K562 (cell line): ENCODE measurements around the gene PCDHGA7. TPM values are rescaled to one million over a fixed set of nuclear protein-coding genes. Genes with fewer than 3 reads are reported as not detected.

Source experiments
- CTCF ChIP-seq, 3 experiments: IDR thresholded peaks in 2 of 3; conservative IDR thresholded peaks in 1 of 3; 2 replicates each; pipeline ENCODE4 v1.5.1; 2011 to 2012; ENCODE audit warnings: low read length in 3 of 3, mild to moderate bottlenecking in 3 of 3, control low read depth in 2 of 3, improper control_type of control experiment in 1 of 3, inconsistent platforms in 1 of 3, low read depth in 1 of 3, mixed read lengths in 1 of 3, moderate library complexity in 1 of 3; ENCODE audit not compliant: insufficient read depth in 2 of 3
- EHMT2 ChIP-seq: fragments of 450-650 bp; IDR thresholded peaks from 2 replicates; pipeline ENCODE4 v1.6.1; 2018; ENCODE audit warnings: antibody characterized with exemption
- GATAD2B ChIP-seq: fragments of 450-650 bp; IDR thresholded peaks from 2 replicates; pipeline ENCODE4 v1.6.1; 2017; ENCODE audit warnings: mild to moderate bottlenecking, borderline replicate concordance
- TCFL5 ChIP-seq: fragments of 250-450 bp; sonication (Bioruptor Pico); conservative IDR thresholded peaks from 2 replicates; pipeline ENCODE4 v1.6.1; 2021; ENCODE audit warnings: mild to moderate bottlenecking, moderate library complexity, matching md5 sums
- ZBTB40 ChIP-seq, 2 experiments: fragments of 450-650 bp in 1 of 2; sonication (generic) in 1 of 2; formaldehyde crosslinking in 1 of 2; IDR thresholded peaks; 2 replicates each; pipeline versions ENCODE4 v1.7.1 to v1.9.0; 2016 to 2022; ENCODE audit warnings: inconsistent platforms in 1 of 2, mild to moderate bottlenecking in 1 of 2, missing genetic modification reagents in 1 of 2
- polyA plus RNA-seq, 8 experiments: library from polyadenylated mRNA; depleted of rRNA in 4 of 8; stranded (reverse) in 5 of 8; unstranded in 3 of 8; fragments of >200 nt; fragmentation: Nextera tagmentation in 2 of 8; fragmentation: Illumina TruSeq in 1 of 8; extraction: Ambion mirVana in 2 of 8; extraction: Trizol in 1 of 8; gene quantifications; 2 replicates each; pipeline versions ENCODE4 v1.2.1 to v1.2.3, GENCODE V29; 2011 to 2014; ENCODE audit warnings: inconsistent platforms in 1 of 8, missing spikeins in 1 of 8
- total RNA-seq, 7 experiments: library from RNA; depleted of rRNA in 6 of 7; stranded (reverse); fragments of >200 nt in 6 of 7; fragmentation: Illumina TruSeq in 2 of 7; extraction: Trizol in 2 of 7; gene quantifications; 2 replicates each; pipeline versions ENCODE4 v1.2.1 to v1.2.3, GENCODE V29; 2011 to 2021; ENCODE audit warnings: low replicate concordance in 1 of 7
- TF ChIP-seq, protein P1 (sequence below), 2 experiments: fragments of 450-650 bp; IDR thresholded peaks; 2 replicates each; pipeline ENCODE4 v1.6.1; 2016; ENCODE audit warnings: mild to moderate bottlenecking in 2 of 2, borderline replicate concordance in 1 of 2, low read depth in 1 of 2, moderate library complexity in 1 of 2

PCDHGA7 gene
- total and polyA plus RNA-seq, 9 of the 15 experiments (the other 6 are each of a cell fraction or from before 2014, with no cell fraction given) = 0.03 to 0.11 (median 0.06) TPM; not detected in 5

GRCh38 chr5:141359790-141360426 is 22.6 kb upstream of the PCDHGA7 start, which contains the start of gene PCDHGB2 (continued):
- TF ChIP-seq, protein P1, sequence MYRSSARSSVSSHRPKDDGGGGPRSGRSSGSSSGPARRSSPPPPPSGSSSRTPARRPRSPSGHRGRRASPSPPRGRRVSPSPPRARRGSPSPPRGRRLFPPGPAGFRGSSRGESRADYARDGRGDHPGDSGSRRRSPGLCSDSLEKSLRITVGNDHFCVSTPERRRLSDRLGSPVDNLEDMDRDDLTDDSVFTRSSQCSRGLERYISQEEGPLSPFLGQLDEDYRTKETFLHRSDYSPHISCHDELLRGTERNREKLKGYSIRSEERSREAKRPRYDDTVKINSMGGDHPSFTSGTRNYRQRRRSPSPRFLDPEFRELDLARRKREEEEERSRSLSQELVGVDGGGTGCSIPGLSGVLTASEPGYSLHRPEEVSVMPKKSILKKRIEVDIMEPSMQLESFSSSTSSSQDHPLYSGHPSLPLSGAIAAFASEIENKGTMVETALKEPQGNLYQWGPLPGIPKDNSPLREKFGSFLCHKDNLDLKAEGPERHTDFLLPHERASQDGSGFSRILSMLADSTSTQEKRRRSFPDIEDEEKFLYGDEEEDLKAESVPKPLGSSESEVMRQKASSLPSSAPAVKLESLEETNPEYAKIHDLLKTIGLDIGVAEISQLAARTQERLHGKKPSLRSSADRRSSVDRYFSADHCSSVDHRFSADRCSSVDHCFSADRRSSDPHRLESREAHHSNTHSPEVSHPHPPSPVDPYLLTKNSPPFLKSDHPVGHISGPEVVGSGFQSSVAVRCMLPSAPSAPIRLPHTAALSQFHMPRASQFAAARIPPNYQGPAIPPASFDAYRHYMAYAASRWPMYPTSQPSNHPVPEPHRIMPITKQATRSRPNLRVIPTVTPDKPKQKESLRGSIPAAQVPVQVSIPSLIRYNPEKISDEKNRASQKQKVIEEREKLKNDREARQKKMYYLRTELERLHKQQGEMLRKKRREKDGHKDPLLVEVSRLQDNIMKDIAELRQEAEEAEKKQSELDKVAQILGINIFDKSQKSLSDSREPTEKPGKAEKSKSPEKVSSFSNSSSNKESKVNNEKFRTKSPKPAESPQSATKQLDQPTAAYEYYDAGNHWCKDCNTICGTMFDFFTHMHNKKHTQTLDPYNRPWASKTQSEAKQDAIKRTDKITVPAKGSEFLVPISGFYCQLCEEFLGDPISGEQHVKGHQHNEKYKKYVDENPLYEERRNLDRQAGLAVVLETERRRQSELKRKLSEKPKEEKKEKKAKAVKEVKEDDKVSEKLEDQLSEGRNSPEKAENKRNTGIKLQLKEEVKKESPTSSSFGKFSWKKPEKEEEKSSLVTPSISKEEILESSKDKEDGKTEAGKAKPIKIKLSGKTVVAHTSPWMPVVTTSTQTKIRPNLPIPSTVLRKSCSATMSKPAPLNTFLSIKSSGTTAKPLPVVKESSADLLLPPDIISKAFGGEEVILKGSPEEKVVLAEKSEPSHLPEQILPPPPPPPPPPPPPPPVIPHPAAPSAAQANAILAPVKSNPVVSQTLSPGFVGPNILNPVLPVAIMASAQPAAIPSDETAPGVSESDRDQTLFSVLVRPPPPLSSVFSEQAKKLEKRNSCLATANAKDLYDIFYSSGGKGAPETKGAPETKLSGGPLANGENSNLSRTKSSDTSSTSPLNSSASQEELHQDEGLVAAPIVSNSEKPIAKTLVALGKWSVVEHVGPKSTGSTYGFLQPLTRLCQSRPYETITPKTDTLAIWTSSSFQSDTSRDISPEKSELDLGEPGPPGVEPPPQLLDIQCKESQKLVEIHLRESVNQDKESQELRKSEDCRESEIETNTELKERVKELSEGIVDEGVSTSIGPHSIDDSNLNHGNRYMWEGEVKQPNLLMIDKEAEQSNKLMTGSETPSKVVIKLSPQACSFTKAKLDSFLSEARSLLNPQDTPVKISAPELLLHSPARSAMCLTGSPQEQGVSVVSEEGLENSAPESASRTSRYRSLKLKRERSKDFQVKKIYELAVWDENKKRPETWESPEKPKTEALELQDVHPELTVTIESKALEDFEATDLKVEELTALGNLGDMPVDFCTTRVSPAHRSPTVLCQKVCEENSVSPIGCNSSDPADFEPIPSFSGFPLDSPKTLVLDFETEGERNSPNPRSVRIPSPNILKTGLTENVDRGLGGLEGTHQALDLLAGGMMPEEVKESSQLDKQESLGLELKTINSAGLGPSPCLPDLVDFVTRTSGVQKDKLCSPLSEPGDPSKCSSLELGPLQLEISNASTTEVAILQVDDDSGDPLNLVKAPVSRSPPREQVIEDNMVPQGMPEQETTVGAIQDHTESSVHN (IDR thresholded peaks at IDR 0.05; ENCODE audit: borderline replicate concordance in 1 of 2, low read depth in 1 of 2) = no peak
- TF ChIP-seq TCFL5 (CRISPR knock-in tag) (no peak), CTCF (IDR thresholded peaks at IDR 0.05 in 2 of 3, conservative IDR thresholded peaks at IDR 0.05 in 1 of 3; ENCODE audit: insufficient read depth in 2 of 3, low read depth in 1 of 3, low read length in 3 of 3) (peak; percentile 58 to 70 (median 68)), EHMT2 (0 out of 2 replicates have a peak, but pooled peaks have one; percentile 18), ZBTB40 (IDR thresholded peaks at IDR 0.05) (0 out of 2 replicates have a peak, but pooled peaks have one; percentile 18), ZBTB40 (CRISPR knock-in tag; IDR thresholded peaks at IDR 0.05) (no peak), GATAD2B (no peak)
